Central memory CD4-positive, alpha-beta T cell (primary cell): ENCODE data around the gene SUMO4.

Source experiments
- DNase-seq: peaks from one replicate; pipeline ENCODE4 v3.0.0; 2022

Gene SUMO4

DNA sequence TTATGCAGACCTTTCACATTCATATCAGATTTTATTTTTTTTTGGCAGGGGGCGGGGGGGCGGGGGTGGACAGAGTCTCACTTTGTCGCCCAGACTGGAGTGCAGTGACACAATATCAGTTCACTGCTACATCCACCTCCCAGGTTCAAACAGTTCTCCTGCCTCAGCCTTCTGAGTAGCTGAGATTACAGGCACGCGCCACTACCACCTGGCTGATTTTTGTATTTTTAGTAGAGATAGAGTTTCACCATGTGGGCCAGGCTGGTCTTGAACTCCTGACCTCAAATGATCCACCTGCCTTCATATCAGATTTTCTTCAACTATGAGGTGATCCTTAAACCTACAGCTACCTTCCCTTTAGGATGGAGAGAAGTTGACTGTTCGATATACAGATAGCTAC lies 8.0 kb upstream of the SUMO4 start:
- DNase-seq = no peak

DNA sequence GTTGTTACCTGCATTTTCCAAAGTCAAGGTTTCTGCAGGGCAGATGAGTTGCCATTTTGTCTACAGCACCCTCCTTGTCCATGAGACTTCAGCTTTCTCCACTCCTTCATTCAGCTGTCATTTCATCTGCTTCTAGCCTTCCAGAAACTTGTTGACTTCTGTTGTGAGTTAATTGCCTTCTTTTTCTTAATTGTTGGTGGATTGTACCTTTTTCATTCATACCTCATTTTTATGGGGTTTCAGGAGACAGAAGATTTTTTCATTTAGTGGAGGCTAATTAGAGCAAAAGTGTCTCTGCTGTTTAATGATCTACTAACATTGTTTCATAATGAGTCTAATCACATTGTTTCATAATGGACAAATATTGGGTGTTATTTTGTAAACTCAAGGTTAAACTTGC lies 7.5 kb upstream of the SUMO4 start:
- no peak for DNase-seq

DNA sequence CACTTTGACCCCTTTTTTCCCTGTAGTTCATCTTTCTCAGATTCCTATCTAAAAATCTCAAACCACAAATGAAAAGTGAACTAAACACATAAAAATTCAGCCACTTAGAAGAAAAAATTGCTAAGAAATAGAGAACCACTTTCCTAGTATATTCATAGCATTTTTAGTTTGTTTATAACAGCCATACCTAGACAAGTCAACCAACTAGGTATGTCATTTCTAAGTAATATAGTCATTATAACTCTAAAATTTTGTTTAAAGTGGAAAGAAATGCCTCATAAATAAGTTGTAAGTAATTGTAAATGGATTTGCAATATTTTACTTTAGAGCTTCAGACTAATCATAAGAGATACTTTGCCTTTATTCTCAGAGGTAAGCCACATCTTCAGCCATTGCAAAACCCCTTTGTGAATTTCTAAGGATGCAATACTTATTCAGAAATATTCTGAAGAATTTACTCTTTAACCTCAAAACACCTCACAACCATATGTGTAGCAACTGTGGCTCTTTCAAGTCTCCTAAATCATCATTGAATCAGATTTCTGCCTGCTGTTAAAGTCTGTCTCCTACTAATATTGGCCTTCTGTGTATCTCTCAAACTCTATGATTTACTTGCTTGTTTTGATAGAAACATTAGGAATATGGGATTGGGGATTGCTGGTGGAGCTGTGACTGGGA lies 6.9 kb upstream of the SUMO4 start:
- no peak for DNase-seq

GRCh38 chr6:149395185-149395584 lies 4.9 kb upstream of the SUMO4 start:
- no peak for DNase-seq

- no peak for DNase-seq
These were observed 2.7 kb upstream of the SUMO4 start for GRCh38 chr6:149397384-149397783.

GRCh38 chr6:149403534-149403933 lies 3.5 kb downstream of the SUMO4 start:
- DNase-seq = no peak

GRCh38 chr6:149405823-149406765 lies 6.0 kb downstream of the SUMO4 start:
- no peak for DNase-seq

DNA sequence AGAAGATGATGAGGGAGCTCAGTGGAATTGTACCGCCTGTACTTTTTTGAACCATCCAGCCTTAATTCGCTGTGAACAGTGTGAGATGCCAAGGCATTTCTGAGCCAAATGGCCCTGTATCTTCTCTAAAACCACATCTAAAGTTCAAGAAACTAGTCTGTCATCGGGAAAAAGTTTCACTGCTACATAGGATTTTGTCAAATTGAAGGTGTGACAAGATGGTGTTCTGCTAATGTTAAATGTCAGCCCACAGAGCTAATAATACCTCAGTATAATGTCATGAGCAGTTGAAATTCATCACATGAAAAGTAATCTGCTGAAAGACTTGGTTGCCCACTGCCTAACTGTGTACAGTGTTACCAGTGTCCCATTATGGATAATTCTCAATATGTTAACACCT lies 9.6 kb downstream of the SUMO4 start:
- DNase-seq = no peak

DNA sequence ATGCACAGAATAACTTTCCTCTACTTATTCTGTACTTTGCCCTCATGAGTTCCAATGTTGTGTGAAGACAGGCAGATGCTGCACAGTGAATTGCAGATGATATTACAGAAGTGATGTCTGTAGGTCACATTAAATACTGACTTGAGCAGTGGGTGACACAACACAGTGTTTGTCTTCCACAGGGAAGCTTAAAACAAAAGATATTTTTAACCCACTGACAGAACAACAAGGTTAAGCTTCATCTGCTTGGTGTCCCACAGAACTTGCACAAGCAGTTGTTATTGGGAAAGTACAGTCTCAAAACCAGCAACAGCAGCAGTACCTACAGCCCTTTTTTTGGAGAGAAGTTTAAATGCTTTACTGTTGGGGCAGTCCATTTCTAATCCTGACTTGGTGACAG lies 10.5 kb downstream of the SUMO4 start:
- DNase-seq = no peak

GRCh38 chr6:149414009-149414408 lies 13.9 kb downstream of the SUMO4 start:
- no peak for DNase-seq

- DNase-seq = no peak
These were observed 14.8 kb downstream of the SUMO4 start for GRCh38 chr6:149414821-149415220.

DNA sequence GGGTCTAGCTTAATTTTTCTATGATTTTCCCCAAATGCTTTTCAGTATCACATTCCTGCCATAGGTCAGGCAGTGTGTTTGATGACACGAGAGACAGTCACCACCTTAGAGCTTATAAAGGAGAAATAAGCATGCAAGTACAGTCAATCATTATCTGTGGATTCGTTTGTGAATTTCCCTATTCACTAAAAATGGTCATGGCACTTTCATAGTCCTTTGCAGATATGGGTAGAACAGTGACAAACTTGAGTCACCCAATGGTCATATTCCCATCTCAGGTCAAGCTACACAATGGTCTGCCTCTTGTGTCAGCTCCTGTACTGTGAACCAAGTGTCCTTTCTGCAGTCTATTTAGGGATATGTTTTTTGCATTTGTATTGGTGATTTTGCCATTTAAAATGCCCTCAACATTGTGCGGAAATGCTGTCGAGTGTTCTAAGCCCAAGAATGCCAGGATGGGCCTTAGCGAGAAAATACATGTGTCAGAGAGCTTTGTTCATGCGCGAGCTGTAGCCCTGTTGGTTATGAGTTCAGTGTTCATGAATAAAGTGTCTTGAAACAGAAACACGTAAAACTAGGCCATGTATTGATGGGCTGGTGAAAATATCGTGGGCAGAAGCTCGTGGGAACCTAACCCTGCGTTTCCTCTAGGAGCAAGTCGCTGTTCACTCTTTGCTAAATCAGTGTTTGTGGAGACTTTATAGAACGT lies 19.8 kb downstream of the SUMO4 start:
- DNase-seq = no peak

- no peak for DNase-seq
These were observed 21.1 kb downstream of the SUMO4 start for GRCh38 chr6:149421132-149421531.

DNA sequence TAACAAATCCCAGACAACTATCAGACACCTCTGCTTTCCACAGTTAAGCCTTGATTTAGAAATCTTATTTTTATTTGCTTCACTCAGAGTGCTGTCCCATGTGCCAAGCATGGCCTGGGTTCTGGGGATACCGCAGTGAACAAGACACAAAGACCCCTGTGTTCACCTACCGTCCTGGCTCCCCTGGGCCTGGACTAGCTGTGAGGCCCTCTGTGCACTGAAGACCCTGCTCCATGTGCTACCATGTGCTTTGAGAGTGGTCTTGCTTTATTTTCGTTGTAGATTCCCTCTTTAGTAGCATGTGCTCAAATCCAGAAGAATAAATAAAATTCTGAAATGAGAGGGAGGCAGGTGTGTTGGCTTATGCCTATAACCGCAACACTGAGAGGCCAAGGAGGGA lies 22.5 kb downstream of the SUMO4 start:
- no peak for DNase-seq

- no peak for DNase-seq
These were observed 23.9 kb downstream of the SUMO4 start for GRCh38 chr6:149423964-149424440.

GRCh38 chr6:149425224-149425623 lies 25.2 kb downstream of the SUMO4 start:
- no peak for DNase-seq

GRCh38 chr6:149425754-149426153 lies 25.7 kb downstream of the SUMO4 start:
- DNase-seq = no peak

DNA sequence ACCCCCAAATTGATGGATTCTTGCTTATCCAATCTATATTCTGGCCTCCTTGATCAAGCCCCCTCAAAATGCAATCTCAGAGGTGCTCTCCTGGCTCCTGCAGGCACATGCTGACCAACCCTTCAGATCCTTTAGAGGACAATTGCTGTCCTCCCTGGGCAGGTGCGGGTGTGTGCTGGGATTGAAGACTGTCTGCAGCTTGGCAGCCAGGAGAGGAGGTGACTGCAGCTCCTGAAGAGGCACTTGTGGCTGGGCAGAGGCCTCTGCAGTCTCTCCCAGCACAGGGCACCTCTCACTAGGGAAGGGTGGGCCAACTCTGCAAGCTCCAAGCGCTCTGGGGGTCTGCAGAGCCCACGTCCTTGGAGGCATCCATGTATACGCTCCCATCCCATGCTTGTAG lies 28.5 kb downstream of the SUMO4 start:
- DNase-seq = no peak

DNA sequence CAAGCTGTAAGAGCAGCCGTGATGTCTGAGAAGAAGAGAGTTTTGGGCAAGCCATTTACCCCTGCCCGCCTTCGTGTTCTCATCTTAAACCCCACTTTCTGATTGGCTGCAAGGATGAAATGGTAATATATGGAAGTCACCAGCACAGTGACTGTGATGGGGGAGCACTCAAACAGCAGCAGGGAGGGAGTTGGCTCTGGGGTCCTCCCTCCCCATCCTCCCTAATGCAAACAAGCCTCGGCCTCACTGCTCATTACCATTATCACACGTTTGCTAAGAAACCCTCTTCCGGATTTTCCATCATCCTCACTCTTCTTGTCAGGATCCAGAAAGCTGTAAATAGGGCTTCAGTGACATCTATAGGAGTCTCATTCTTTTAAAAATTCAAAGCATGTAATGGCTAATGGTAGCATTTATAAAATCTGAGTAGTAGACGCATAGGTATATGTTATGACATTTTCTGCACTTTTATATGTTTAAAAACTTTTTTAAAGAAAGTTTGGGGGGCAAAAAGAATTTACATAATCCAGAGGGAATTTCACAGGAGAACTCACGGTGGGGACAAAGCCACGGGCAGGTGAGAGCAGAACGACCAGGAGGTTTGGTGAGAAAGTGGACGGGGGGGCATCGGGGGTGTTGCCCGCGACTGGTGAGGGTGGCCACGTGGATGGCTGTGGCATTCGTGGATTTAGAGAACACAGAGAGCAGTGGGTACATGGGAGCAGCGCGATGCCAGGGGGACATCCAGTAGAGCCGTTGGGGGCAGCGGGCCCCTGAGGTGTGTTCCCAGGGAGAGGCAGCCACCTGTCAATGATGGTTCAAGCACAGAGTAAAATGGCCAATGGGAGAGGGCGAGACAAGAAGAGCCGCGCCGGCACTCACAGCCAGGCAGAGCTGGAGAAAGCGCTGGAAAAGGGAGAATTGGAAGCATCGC lies 29.6 kb downstream of the SUMO4 start:
- DNase-seq = no peak

DNA sequence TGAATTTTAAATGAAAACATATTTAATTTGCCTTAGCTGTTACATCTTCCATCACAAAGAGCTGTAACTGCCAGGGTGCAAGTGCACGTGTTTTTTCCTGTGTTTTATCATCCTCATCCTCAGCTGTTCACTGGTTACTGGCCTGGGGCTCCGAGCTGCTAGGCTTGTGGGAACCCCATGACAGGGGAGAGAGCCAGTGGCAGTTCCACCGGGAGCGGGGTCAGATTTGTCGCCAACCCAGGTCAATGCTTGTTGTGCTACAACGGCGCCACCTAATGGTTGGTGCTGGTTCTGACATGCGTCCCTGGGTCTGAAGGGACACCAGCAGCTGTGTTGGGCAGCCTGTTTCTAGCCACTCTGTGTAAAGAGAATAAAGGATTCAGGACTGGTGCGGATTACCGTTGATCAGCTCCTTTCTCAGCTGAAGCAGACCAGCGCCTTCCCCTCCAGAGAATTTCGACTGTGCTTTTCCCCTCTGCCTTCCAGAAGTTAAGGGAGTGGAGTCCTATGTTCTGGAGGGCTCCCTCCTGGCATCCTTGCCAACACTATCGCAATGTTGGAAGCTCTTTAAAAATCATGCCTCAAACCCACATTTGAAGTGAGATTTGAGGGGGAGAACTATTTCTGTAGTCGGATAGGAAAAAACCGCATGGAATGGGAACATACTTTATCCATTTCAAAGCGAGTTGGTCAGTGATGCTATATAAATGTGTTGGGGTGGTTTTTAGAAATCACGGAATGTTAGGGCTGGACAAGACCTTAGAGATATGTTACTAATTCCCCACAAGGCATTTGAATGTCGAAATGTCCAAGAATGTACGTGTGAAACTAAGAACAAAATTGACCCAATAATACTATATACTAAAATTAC lies 32.1 kb downstream of the SUMO4 start:
- DNase-seq = peak; percentile 76

GRCh38 chr6:149433405-149433804 lies 33.3 kb downstream of the SUMO4 start:
- no peak for DNase-seq
